GM12865 (cell line): ENCODE results near the gene TRAP1.

ENCODE experiments used
- DNase-seq: peaks from one replicate; pipeline ENCODE4 v3.0.0; 2010; ENCODE audit warnings: low read depth
- H3K4me3 ChIP-seq: 2 replicates; pipeline ENCODE4 v1.5.1; 2011; ENCODE audit warnings: mild to moderate bottlenecking, low read depth, low read length, control low read depth
- CTCF ChIP-seq: IDR thresholded peaks from 2 replicates; pipeline ENCODE4 v1.5.1; 2011; ENCODE audit warnings: low read length, control low read depth, low read depth, inconsistent platforms; ENCODE audit not compliant: insufficient read depth; ENCODE audit errors: missing control alignments

Gene TRAP1

GRCh38 chr16:3748307-3748706 lies 31.0 kb upstream of the TRAP1 start:
- H3K4me3 ChIP-seq = no peak overlapping the region
- TF ChIP-seq CTCF = no peak
- DNase-seq = no peak

- H3K4me3 ChIP-seq = no peak overlapping the region
- no peak for TF ChIP-seq CTCF
- DNase-seq = no peak
Measured at GRCh38 chr16:3745751-3746355, 28.5 kb upstream of the TRAP1 start.

GRCh38 chr16:3744018-3744417 lies 26.7 kb upstream of the TRAP1 start:
- H3K4me3 ChIP-seq = no peak overlapping the region
- no peak for DNase-seq
- TF ChIP-seq CTCF = no peak

GRCh38 chr16:3740934-3741333 lies 23.6 kb upstream of the TRAP1 start:
- TF ChIP-seq CTCF = no peak
- DNase-seq = no peak
- H3K4me3 ChIP-seq = no peak overlapping the region

- no peak for DNase-seq
- H3K4me3 ChIP-seq = no peak overlapping the region
- TF ChIP-seq CTCF = no peak
Measured at GRCh38 chr16:3740186-3740585, 22.9 kb upstream of the TRAP1 start.

- TF ChIP-seq CTCF = no peak
- H3K4me3 ChIP-seq = no peak overlapping the region
- no peak for DNase-seq
Measured at GRCh38 chr16:3739636-3740035, 22.3 kb upstream of the TRAP1 start.

GRCh38 chr16:3738541-3738940 lies 21.2 kb upstream of the TRAP1 start:
- no peak overlapping the region for H3K4me3 ChIP-seq
- no peak for TF ChIP-seq CTCF
- DNase-seq = no peak
